ENCODE measurements around the gene RPS3. TPM values are rescaled to one million over a fixed set of nuclear protein-coding genes. Genes with fewer than 3 reads are reported as not detected.

RPS3 gene
- total RNA-seq, 1 experiment from 2014 or later, result 3,765 TPM

GRCh38 chr11:75350743-75351540, 48.4 kb upstream of the RPS3 start:
- H3K27ac Mint-ChIP-seq, result peak overlapping the region in 1 of 3 experiments; percentile 40; a peak in 1 of 7 replicates
- Histone ChIP-seq H3K14ac (ENCODE audit: insufficient read depth, low read length) (peak overlapping the region; percentile 1; the same call in 1 of the 2 replicates), H4K91ac (ENCODE audit: insufficient read length, low read depth, low read length) (no peak overlapping the region), H2BK20ac (ENCODE audit: low read depth, low read length, poor library complexity, severe bottlenecking) (no peak overlapping the region), H4K20me1 (ENCODE audit: control insufficient read depth, insufficient read depth, insufficient read length) (no peaks in the 10 kb centered on the region), H3K9ac (ENCODE audit: extremely low read depth, insufficient read length, low read length) (peak overlapping the region; percentile 0), H2AFZ (ENCODE audit: low read length) (no peak overlapping the region), H4K8ac (replicated peaks; ENCODE audit: insufficient read length, low read depth, low read length) (no peak overlapping the region), H3K79me1 (ENCODE audit: insufficient read depth, low read depth, low read length, poor library complexity, severe bottlenecking) (no peaks in the 10 kb centered on the region), H4K5ac (ENCODE audit: insufficient read length, low read depth, low read length) (no peak overlapping the region), H3K4ac (ENCODE audit: low read depth, low read length) (no peak overlapping the region), H3K27me3 (ENCODE audit: insufficient read depth, low read length) (peaks cover 2% of the 10 kb centered on the region; the same call in 1 of the 2 replicates), H3K18ac (ENCODE audit: insufficient read length, low read depth, low read length) (no peak overlapping the region), H3K27ac (ENCODE audit: insufficient read length, low read depth, low read length) (no peak overlapping the region), H3K23me2 (ENCODE audit: insufficient read length, low read depth, low read length, poor library complexity, severe bottlenecking) (peaks cover 10% of the 10 kb centered on the region), H3K4me1 (ENCODE audit: insufficient read depth, low read length) (peaks cover 12% of the 10 kb centered on the region), H3K4me2 (ENCODE audit: insufficient read depth, insufficient read length, low read length) (peak overlapping the region; percentile 87), H3T11ph (ENCODE audit: low read length) (no peak overlapping the region), H3K9me3 (ENCODE audit: control insufficient read depth, low read depth, low read length) (no peaks in the 10 kb centered on the region), H3K23ac (ENCODE audit: insufficient read length, low read depth, low read length) (no peak overlapping the region), H2BK120ac (ENCODE audit: low read depth, low read length, poor library complexity, severe bottlenecking) (no peak overlapping the region), H2AK5ac (ENCODE audit: insufficient read length, low read length) (no peak overlapping the region), H3K79me2 (ENCODE audit: insufficient read depth, low read length) (no peaks in the 10 kb centered on the region; the same call in 1 of the 2 replicates), H2BK12ac (ENCODE audit: insufficient read length, low read depth, low read length) (no peak overlapping the region), H2BK15ac (ENCODE audit: low read depth, low read length) (no peak overlapping the region), H2BK5ac (ENCODE audit: insufficient read length, low read length) (no peak overlapping the region), H3K56ac (ENCODE audit: insufficient read length, low read depth, low read length) (no peak overlapping the region)
- no peaks in the 10 kb centered on the region; a peak in 1 of 5 replicates for H3K9me3 Mint-ChIP-seq
- peak; percentile 70 for DNase-seq
- peak overlapping the region; percentile 72 to 79 for H3K4me3 Mint-ChIP-seq
- peak; percentile 46; the same call in 2 of the 3 replicates for TF ChIP-seq CTCF (conservative IDR thresholded peaks at IDR 0.05)
- H3K27me3 Mint-ChIP-seq (ENCODE audit: low read depth), result peaks cover 9% of the 10 kb centered on the region
- no peaks in the 10 kb centered on the region; a peak in 1 of 7 replicates for H3K36me3 Mint-ChIP-seq (ENCODE audit: insufficient read depth in 1 of 3, low read depth in 3 of 3)
- H3K4me1 Mint-ChIP-seq, result peaks cover 46 to 53% of the 10 kb centered on the region in 2 experiments
- no CpG with 5 or more reads among the region's 47 CpGs for WGBS (ENCODE audit: extremely low coverage, insufficient read length, low lambda C conversion rate)
